CD4-positive, alpha-beta T cell treated with Interferon alpha-2 for 1 hour (primary cell): ENCODE results near the gene TMEM255A.
A peak's percentile ranks its signal among the peaks of the same experiment; 100 is the strongest.

Experiments used
- DNase-seq, 2 donors: peaks; one replicate each; pipeline ENCODE4 v3.0.0-alpha.2; 2020 to 2022

The TMEM255A gene

GRCh38 chrX:120310861-120311726 lies at the start of gene TMEM255A:
Gene TMEM255A (minus strand): TSS chrX:120311461. CDS start chrX:120311309, 152 bp downstream.
- no peak for DNase-seq

- no peak for DNase-seq
Observed at GRCh38 chrX:120358737-120359456, 47.6 kb upstream of the TMEM255A start.

GRCh38 chrX:120357186-120357585 lies 45.9 kb upstream of the TMEM255A start:
- no peak for DNase-seq

- DNase-seq: no peak
Observed at GRCh38 chrX:120356084-120356483, 44.8 kb upstream of the TMEM255A start.

GRCh38 chrX:120350450-120351138 lies 39.3 kb upstream of the TMEM255A start:
- DNase-seq: no peak

GRCh38 chrX:120344566-120344965 lies 33.3 kb upstream of the TMEM255A start:
- peak in 1 of 2 donors; percentile 32 for DNase-seq

- DNase-seq: no peak
Observed at GRCh38 chrX:120336899-120337298, 25.6 kb upstream of the TMEM255A start.

GRCh38 chrX:120335289-120335688 lies 24.0 kb upstream of the TMEM255A start:
- no peak for DNase-seq

- no peak for DNase-seq
Observed at GRCh38 chrX:120334603-120335002, 23.3 kb upstream of the TMEM255A start.

GRCh38 chrX:120334151-120334550 lies 22.9 kb upstream of the TMEM255A start:
- DNase-seq: peak in 1 of 2 donors; percentile 25

- DNase-seq: no peak
Observed at GRCh38 chrX:120332394-120332793, 21.1 kb upstream of the TMEM255A start.

- DNase-seq: no peak
Observed at GRCh38 chrX:120331116-120331515, 19.9 kb upstream of the TMEM255A start.

GRCh38 chrX:120321520-120322281 lies 10.4 kb upstream of the TMEM255A start:
- DNase-seq: no peak

GRCh38 chrX:120318411-120318810 lies 7.2 kb upstream of the TMEM255A start:
- DNase-seq: no peak

- DNase-seq: no peak
Observed at GRCh38 chrX:120316587-120317283, 5.5 kb upstream of the TMEM255A start.

GRCh38 chrX:120315776-120316175 lies 4.5 kb upstream of the TMEM255A start:
- no peak for DNase-seq

- no peak for DNase-seq
Observed at GRCh38 chrX:120311727-120312063, 434 bp upstream of the TMEM255A start.

GRCh38 chrX:120309873-120310705 lies 1.2 kb downstream of the TMEM255A start:
- no peak for DNase-seq

- DNase-seq: peak; percentile 80 to 87
Observed at GRCh38 chrX:120308959-120309872, 2.0 kb downstream of the TMEM255A start.

- no peak for DNase-seq
Observed at GRCh38 chrX:120308558-120308957, 2.7 kb downstream of the TMEM255A start.
